ENCODE measurements around the gene PPP1R3G. TPM values are rescaled to one million over a fixed set of nuclear protein-coding genes. Genes with fewer than 3 reads are reported as not detected.

Gene PPP1R3G
- polyA plus RNA-seq, 1 donor (not counting 4 experiments of a cell fraction or from before 2014, with no cell fraction given): 0.01 TPM

- TF ChIP-seq EZH2 (IDR thresholded peaks at IDR 0.05; ENCODE audit: low read length) (no peak), CTCF (optimal IDR thresholded peaks at IDR 0.05 in 1 of 3, IDR thresholded peaks at IDR 0.05 in 1 of 3, conservative IDR thresholded peaks at IDR 0.05 in 1 of 3; ENCODE audit: extremely low read depth in 1 of 3, insufficient read depth in 2 of 3, low read length in 3 of 3) (no peak)
- H3K27ac ChIP-seq (ENCODE audit: control insufficient read depth, insufficient read depth, low read length): no peak overlapping the region
- no peak overlapping the region for H3K4me3 ChIP-seq (ENCODE audit: control insufficient read depth in 2 of 3, extremely low read depth in 1 of 3, insufficient read depth in 2 of 3, low read depth in 1 of 3, low read length in 3 of 3)
- no peaks in the 10 kb centered on the region for H3K27me3 ChIP-seq (ENCODE audit: control insufficient read depth, extremely low read depth, insufficient read depth, low read length)
- no peaks in the 10 kb centered on the region for H3K36me3 ChIP-seq (ENCODE audit: control insufficient read depth in 2 of 2, extremely low read depth in 1 of 2, insufficient read depth in 2 of 2, low read length in 2 of 2)
- H2AFZ ChIP-seq (ENCODE audit: control insufficient read depth, low read length): no peak overlapping the region
- no peaks in the 10 kb centered on the region for H3K4me1 ChIP-seq (ENCODE audit: control insufficient read depth, extremely low read depth, insufficient read depth, low read length)
- H3K9me1 ChIP-seq (ENCODE audit: control insufficient read depth, extremely low read depth, insufficient read depth, low read length): no peaks in the 10 kb centered on the region
- DNase-seq (ENCODE audit: low read depth, low spot score): no peak
- H3K9me3 ChIP-seq (ENCODE audit: control insufficient read depth, low read depth, low read length): no peaks in the 10 kb centered on the region
- dilution Hi-C loops (cut with MboI; ENCODE audit: extremely low pct_ligation_motif_present, low sequenced_read_pairs): no loop called here
- H3K79me2 ChIP-seq (ENCODE audit: control insufficient read depth, insufficient read depth, low read length): no peaks in the 10 kb centered on the region
- no peak overlapping the region for H3K9ac ChIP-seq (ENCODE audit: control insufficient read depth, extremely low read depth, insufficient read depth, low read length)
- no peak overlapping the region for H3K4me2 ChIP-seq (ENCODE audit: control insufficient read depth, extremely low read depth, insufficient read depth, low read depth, low read length)
- FAIRE-seq: no peak
- no peaks in the 10 kb centered on the region for H4K20me1 ChIP-seq (ENCODE audit: control insufficient read depth, extremely low read depth, insufficient read depth, low read length)
Measured at GRCh38 chr6:5046430-5046829, 38.7 kb upstream of the PPP1R3G start.

- TF ChIP-seq CTCF (optimal IDR thresholded peaks at IDR 0.05 in 1 of 3, IDR thresholded peaks at IDR 0.05 in 1 of 3, conservative IDR thresholded peaks at IDR 0.05 in 1 of 3; ENCODE audit: extremely low read depth in 1 of 3, insufficient read depth in 2 of 3, low read length in 3 of 3): no peak
- TF ChIP-seq EZH2 (IDR thresholded peaks at IDR 0.05; ENCODE audit: low read length): no peak
- Histone ChIP-seq H3K79me2 (ENCODE audit: control insufficient read depth, insufficient read depth, low read length) (no peaks in the 10 kb centered on the region), H3K9ac (ENCODE audit: control insufficient read depth, extremely low read depth, insufficient read depth, low read length) (no peak overlapping the region), H3K4me2 (ENCODE audit: control insufficient read depth, extremely low read depth, insufficient read depth, low read depth, low read length) (no peak overlapping the region), H3K9me1 (ENCODE audit: control insufficient read depth, extremely low read depth, insufficient read depth, low read length) (no peaks in the 10 kb centered on the region), H3K27me3 (ENCODE audit: control insufficient read depth, extremely low read depth, insufficient read depth, low read length) (no peaks in the 10 kb centered on the region), H3K36me3 (ENCODE audit: control insufficient read depth in 2 of 2, extremely low read depth in 1 of 2, insufficient read depth in 2 of 2, low read length in 2 of 2) (no peaks in the 10 kb centered on the region), H3K27ac (ENCODE audit: control insufficient read depth, insufficient read depth, low read length) (no peak overlapping the region), H2AFZ (ENCODE audit: control insufficient read depth, low read length) (no peak overlapping the region), H3K4me1 (ENCODE audit: control insufficient read depth, extremely low read depth, insufficient read depth, low read length) (no peaks in the 10 kb centered on the region), H3K4me3 (ENCODE audit: control insufficient read depth in 2 of 3, extremely low read depth in 1 of 3, insufficient read depth in 2 of 3, low read depth in 1 of 3, low read length in 3 of 3) (no peak overlapping the region), H4K20me1 (ENCODE audit: control insufficient read depth, extremely low read depth, insufficient read depth, low read length) (no peaks in the 10 kb centered on the region), H3K9me3 (ENCODE audit: control insufficient read depth, low read depth, low read length) (no peaks in the 10 kb centered on the region)
- DNase-seq (ENCODE audit: low read depth, low spot score): no peak
- dilution Hi-C loops (cut with MboI; ENCODE audit: extremely low pct_ligation_motif_present, low sequenced_read_pairs): no loop called here
- FAIRE-seq: no peak
Measured at GRCh38 chr6:5050009-5050408, 35.1 kb upstream of the PPP1R3G start.

All from keratinocyte (primary cell).